GM13976 (cell line): ENCODE results near the gene RIBC2.

ENCODE experiments used
- DNase-seq: peaks from one replicate; pipeline ENCODE4 v3.0.0; 2012; ENCODE audit warnings: low spot score
- CTCF ChIP-seq: IDR thresholded peaks from 2 replicates; pipeline ENCODE4 v1.5.1; 2012; ENCODE audit warnings: borderline replicate concordance, mild to moderate bottlenecking; ENCODE audit not compliant: insufficient read depth; ENCODE audit errors: extremely low read depth, missing control alignments, control extremely low read depth
- in situ Hi-C: fragments of 300-500 bp; cut with MboI; formaldehyde crosslinking; loops from one replicate; pipeline ENCODE4 v1.12.0; 2022; ENCODE audit warnings: low sequenced_read_pairs, mixed read lengths, inconsistent platforms; ENCODE audit not compliant: unreplicated experiment

Gene RIBC2

GRCh38 chr22:45418056-45418769, 4.7 kb downstream of the RIBC2 start:
- DNase-seq = no peak
- in situ Hi-C loops = no loop called here
- no peak for TF ChIP-seq CTCF

DNA sequence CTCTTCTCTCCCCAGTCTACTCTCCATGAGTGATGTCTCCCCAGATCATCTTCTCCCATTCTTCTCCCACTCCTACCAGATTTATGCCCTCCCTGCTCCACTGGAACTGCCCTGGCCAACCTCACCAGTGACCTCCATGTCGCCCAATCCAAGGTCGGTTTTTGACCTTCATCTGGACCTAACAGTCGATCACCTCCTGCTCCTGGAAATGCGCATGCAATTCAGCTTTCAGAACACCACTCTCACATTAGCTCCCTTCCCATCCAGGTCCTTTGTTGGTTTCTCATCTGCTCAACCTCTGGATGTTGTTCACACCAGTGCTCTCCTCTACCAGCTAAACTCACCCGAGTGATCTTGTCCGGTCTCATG, 5.3 kb downstream of the RIBC2 start:
- TF ChIP-seq CTCF = no peak

GRCh38 chr22:45420011-45420410, 6.5 kb downstream of the RIBC2 start:
- in situ Hi-C loops = no loop called here
- no peak for DNase-seq
- TF ChIP-seq CTCF = no peak

More for the DNA sequence above, 5.3 kb downstream of the RIBC2 start:
- in situ Hi-C loops = no loop called here
- no peak for DNase-seq

DNA sequence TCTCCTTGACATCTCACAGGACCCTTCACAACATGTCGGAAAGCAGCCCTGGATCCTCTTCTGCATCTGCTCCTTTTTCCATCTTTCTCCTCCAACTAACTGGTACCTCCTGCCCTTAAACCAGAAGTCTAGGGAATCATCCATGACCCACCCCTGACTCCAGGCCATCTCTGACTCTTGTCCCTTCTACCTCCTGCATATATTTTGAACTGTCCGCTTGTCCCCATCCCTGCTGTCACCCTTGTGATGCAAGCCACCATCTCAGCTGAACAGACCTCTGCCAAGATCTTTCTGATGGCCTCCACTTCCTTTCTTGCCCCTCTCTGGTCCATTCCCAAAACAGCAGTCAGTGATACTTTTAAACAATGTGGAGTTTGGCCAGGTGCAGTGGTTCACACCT, 7.0 kb downstream of the RIBC2 start:
- TF ChIP-seq CTCF = no peak
- in situ Hi-C loops = no loop called here
- no peak for DNase-seq

- no peak for DNase-seq
- in situ Hi-C loops = no loop called here
- TF ChIP-seq CTCF = no peak
Observed at GRCh38 chr22:45421349-45422055, 8.0 kb downstream of the RIBC2 start.

DNA sequence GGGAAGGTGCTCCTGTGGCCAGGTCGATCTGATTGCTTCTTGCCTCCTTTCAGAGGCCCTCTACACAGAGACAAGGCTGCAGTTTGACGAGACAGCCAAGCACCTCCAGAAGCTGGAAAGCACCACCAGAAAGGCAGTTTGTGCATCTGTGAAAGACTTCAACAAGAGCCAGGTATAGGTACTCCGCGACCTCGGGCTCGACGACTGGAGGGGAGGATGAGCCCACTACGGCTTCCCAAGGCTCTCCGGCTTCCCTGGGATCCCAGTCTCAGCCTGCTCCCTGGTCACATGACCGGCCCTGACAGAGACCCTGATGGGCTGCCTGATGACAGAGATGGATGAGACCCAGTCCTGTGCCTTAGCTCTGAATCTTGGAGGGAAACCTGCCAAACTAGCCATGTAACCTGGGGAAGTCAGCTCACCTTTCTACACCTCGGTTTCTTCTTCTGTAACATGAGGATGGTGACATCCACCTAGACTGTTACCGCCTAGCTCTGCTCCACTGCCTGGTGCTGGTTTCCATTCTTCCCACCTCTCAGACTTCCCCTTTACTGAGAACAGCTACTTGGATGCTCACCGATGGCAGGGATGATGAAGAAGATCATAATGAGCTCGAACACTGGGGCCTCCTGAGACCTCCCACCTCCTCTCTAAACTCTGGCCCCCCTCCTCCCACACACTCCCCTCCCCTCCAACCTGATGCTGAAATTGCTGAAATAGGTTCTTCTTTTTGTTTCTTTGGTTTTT, 8.9 kb downstream of the RIBC2 start:
- DNase-seq = no peak
- in situ Hi-C loops = no loop called here
- TF ChIP-seq CTCF = no peak
